ENCODE measurements around the gene SKI. TPM values are rescaled to one million over a fixed set of nuclear protein-coding genes. Genes with fewer than 3 reads are reported as not detected.
A peak's percentile ranks its signal among the peaks of the same experiment; 100 is the strongest.

SKI gene
- total RNA-seq, 1 donor from 2014 or later = 90.0 TPM

GRCh38 chr1:2208309-2209239 lies 19.5 kb upstream of the SKI start:
- peak; percentile 47 to 63 for ATAC-seq
- H3K27me3 ChIP-seq (ENCODE audit: low read depth) = no peaks in the 10 kb centered on the region
- intact Hi-C loops (cut with DNase I) = no loop called here

GRCh38 chr1:2209400-2210083 lies 18.6 kb upstream of the SKI start:
- Histone ChIP-seq H3K4me1 (peaks cover 74% of the 10 kb centered on the region), H3K27ac (peak overlapping the region; percentile 84), H3K4me3 (no peak overlapping the region), H3K9me3 (no peaks in the 10 kb centered on the region), H3K27me3 (ENCODE audit: low read depth) (no peaks in the 10 kb centered on the region), H3K36me3 (no peaks in the 10 kb centered on the region)
- intact Hi-C loops (cut with DNase I) = no loop called here
- TF ChIP-seq CTCF (IDR thresholded peaks at IDR 0.05) = no peak
- no peak for DNase-seq
- no peak for ATAC-seq

More at GRCh38 chr1:2208309-2209239, 19.5 kb upstream of the SKI start:
- no peaks in the 10 kb centered on the region for H3K9me3 ChIP-seq
- peak overlapping the region; percentile 6 for H3K4me3 ChIP-seq
- no peak for TF ChIP-seq CTCF (IDR thresholded peaks at IDR 0.05)
- peaks cover 74% of the 10 kb centered on the region for H3K4me1 ChIP-seq
- peak overlapping the region; percentile 84 for H3K27ac ChIP-seq
- no peaks in the 10 kb centered on the region for H3K36me3 ChIP-seq
- DNase-seq = peak; percentile 86

GRCh38 chr1:2210084-2210653 lies 17.9 kb upstream of the SKI start:
- no peaks in the 10 kb centered on the region for H3K27me3 ChIP-seq (ENCODE audit: low read depth)
- H3K4me3 ChIP-seq = no peak overlapping the region
- intact Hi-C loops (cut with DNase I) = no loop called here
- peak overlapping the region; percentile 84 for H3K27ac ChIP-seq
- H3K9me3 ChIP-seq = no peaks in the 10 kb centered on the region
- no peak for DNase-seq
- H3K36me3 ChIP-seq = no peaks in the 10 kb centered on the region
- H3K4me1 ChIP-seq = peaks cover 80% of the 10 kb centered on the region
- no peak for ATAC-seq
- no peak for TF ChIP-seq CTCF (IDR thresholded peaks at IDR 0.05)

GRCh38 chr1:2210786-2211185 lies 17.3 kb upstream of the SKI start:
- Histone ChIP-seq H3K9me3 (no peaks in the 10 kb centered on the region), H3K27ac (peak overlapping the region; percentile 15), H3K4me1 (peaks cover 74% of the 10 kb centered on the region), H3K36me3 (no peaks in the 10 kb centered on the region), H3K27me3 (ENCODE audit: low read depth) (no peaks in the 10 kb centered on the region), H3K4me3 (no peak overlapping the region)
- no peak for TF ChIP-seq CTCF (IDR thresholded peaks at IDR 0.05)
- intact Hi-C loops (cut with DNase I) = no loop called here
- DNase-seq = no peak
- ATAC-seq = no peak

GRCh38 chr1:2212274-2212531 lies 15.9 kb upstream of the SKI start:
- no peak for TF ChIP-seq CTCF (IDR thresholded peaks at IDR 0.05)
- Histone ChIP-seq H3K27ac (peak overlapping the region; percentile 97), H3K9me3 (no peaks in the 10 kb centered on the region), H3K4me3 (peak overlapping the region; percentile 43), H3K4me1 (peaks cover 60% of the 10 kb centered on the region), H3K27me3 (ENCODE audit: low read depth) (no peaks in the 10 kb centered on the region), H3K36me3 (no peaks in the 10 kb centered on the region)
- ATAC-seq (peak in 1 of 2 donors; percentile 1), DNase-seq (peak; percentile 56)
- intact Hi-C loops (cut with DNase I) = no loop called here

All from lower lobe of right lung (tissue), 2 donors.